ENCODE data around the gene PVALB.

- no peak for TF ChIP-seq CTCF (IDR thresholded peaks at IDR 0.05)
- TF ChIP-seq EZH2 (IDR thresholded peaks at IDR 0.05; ENCODE audit: borderline replicate concordance, insufficient read depth, low read depth, low read length, poor library complexity, severe bottlenecking) = no peak
Observed at GRCh38 chr22:36753120-36753802, 63.6 kb downstream of the PVALB start.
